Glomerular endothelial cell (primary cell): ENCODE results near the gene LRRC49. TPM values are rescaled to one million over a fixed set of nuclear protein-coding genes. Genes with fewer than 3 reads are reported as not detected.
"Not testable (repeated sequence)": the region's sequence is repeated elsewhere in the genome, so short reads cannot be mapped to it uniquely, and the experiment has no call there.

ENCODE experiments used
- DNase-seq: peaks from one replicate; pipeline ENCODE4 v3.0.0-alpha.2; 2011; ENCODE audit warnings: low read depth, low spot score; ENCODE audit errors: extremely low read depth
- total RNA-seq: library from RNA; depleted of rRNA; stranded (reverse); fragments of >200 nt; gene quantifications from 2 replicates; pipeline ENCODE4 v1.2.3, GENCODE V29; 2015

Gene LRRC49
- 4.5 and 6.7 TPM in 2 replicates for total RNA-seq

- peak; percentile 96 for DNase-seq
Observed at GRCh38 chr15:70892002-70892911, at the start of gene LRRC49, which contains the start of gene THAP10. Gene LRRC49 (plus strand): TSS chr15:70892826. CDS start chr15:70892895, 69 bp downstream. Gene THAP10 (minus strand): TSS chr15:70892433. CDS start chr15:70892272, 161 bp downstream.

GRCh38 chr15:70845602-70846360 lies 46.8 kb upstream of the LRRC49 start:
- DNase-seq: no peak

GRCh38 chr15:70851889-70852288 lies 40.7 kb upstream of the LRRC49 start:
- DNase-seq: no peak

- no peak for DNase-seq
Observed at GRCh38 chr15:70852501-70853317, 39.9 kb upstream of the LRRC49 start.

GRCh38 chr15:70853318-70853972 lies 39.2 kb upstream of the LRRC49 start:
- no peak for DNase-seq

GRCh38 chr15:70853973-70854665 lies 38.5 kb upstream of the LRRC49 start, which contains the start of gene LARP6:
Gene LARP6 (minus strand): TSS chr15:70854157. CDS start chr15:70854088, 69 bp downstream.
- DNase-seq: no peak

GRCh38 chr15:70854666-70854976 lies 38.0 kb upstream of the LRRC49 start:
- no peak for DNase-seq

- DNase-seq: no peak
Observed at GRCh38 chr15:70855764-70856163, 36.9 kb upstream of the LRRC49 start.

- no peak for DNase-seq
Observed at GRCh38 chr15:70856177-70856883, 36.3 kb upstream of the LRRC49 start.

GRCh38 chr15:70856884-70857561 lies 35.6 kb upstream of the LRRC49 start:
- peak; percentile 96 for DNase-seq

GRCh38 chr15:70857562-70858285 lies 34.9 kb upstream of the LRRC49 start:
- DNase-seq: no peak

- not testable (repeated sequence) for DNase-seq
Observed at GRCh38 chr15:70858614-70859321, 33.9 kb upstream of the LRRC49 start.

GRCh38 chr15:70859322-70859908 lies 33.2 kb upstream of the LRRC49 start:
- no peak for DNase-seq

- DNase-seq: no peak
Observed at GRCh38 chr15:70859998-70860397, 32.6 kb upstream of the LRRC49 start.

GRCh38 chr15:70863450-70864218 lies 29.0 kb upstream of the LRRC49 start:
- no peak for DNase-seq
